A673 (cell line): ENCODE results near the gene TRIM61. TPM values are rescaled to one million over a fixed set of nuclear protein-coding genes. Genes with fewer than 3 reads are reported as not detected.

Experiments used
- BruUV-seq: library from RNA; stranded (reverse); fragments of 400-500 nt; replicated peaks from 2 replicates; lab custom pipeline; 2021; lab: Mats Ljungman, UMichigan
- CTCF ChIA-PET: fragments of 300-600 bp; sonication (Branson Sonifier 250); formaldehyde crosslinking; loops from one replicate; lab custom pipeline; 2022; ENCODE audit warnings: antibody characterized with exemption; lab: Charles Lee
- POLR2A ChIA-PET: fragments of 300-600 bp; sonication (Branson Sonifier 250); formaldehyde crosslinking; loops from one replicate; lab custom pipeline; 2022; ENCODE audit warnings: antibody characterized with exemption; ENCODE audit not compliant: low non-redundant PET; lab: Charles Lee
- DNase-seq: peaks from one replicate; pipeline ENCODE4 v3.0.0-alpha.2; 2015; ENCODE audit warnings: low spot score
- H3K27ac ChIP-seq: fragments of 200-600 bp; sonication (generic); 2 replicates; pipeline ENCODE4 v1.5.1; 2016; ENCODE audit warnings: mixed run types, low read depth, mild to moderate bottlenecking, mixed read lengths, antibody characterized with exemption, low read length; ENCODE audit not compliant: poor library complexity, severe bottlenecking
- H3K27me3 ChIP-seq: fragments of 200-600 bp; sonication (generic); replicated peaks from 2 replicates; pipeline ENCODE4 v1.6.1; 2017; ENCODE audit warnings: mixed run types, low read depth, mild to moderate bottlenecking, mixed read lengths, antibody characterized with exemption, low read length; ENCODE audit not compliant: insufficient read depth, poor library complexity
- H3K36me3 ChIP-seq: fragments of 200-600 bp; sonication (generic); 2 replicates; pipeline ENCODE4 v1.6.1; 2016; ENCODE audit warnings: mixed run types, mild to moderate bottlenecking, mixed read lengths, antibody characterized with exemption, low read length; ENCODE audit not compliant: insufficient read depth, poor library complexity, severe bottlenecking
- H3K4me1 ChIP-seq: fragments of 200-600 bp; sonication (generic); 2 replicates; pipeline ENCODE4 v1.6.1; 2017; ENCODE audit warnings: mixed run types, mild to moderate bottlenecking, mixed read lengths, antibody characterized with exemption, low read length; ENCODE audit not compliant: insufficient read depth, poor library complexity, severe bottlenecking
- H3K4me3 ChIP-seq: fragments of 200-600 bp; sonication (generic); 2 replicates; pipeline ENCODE4 v1.5.1; 2016; ENCODE audit warnings: low read depth, mixed run types, mild to moderate bottlenecking, mixed read lengths, low read length; ENCODE audit not compliant: poor library complexity, severe bottlenecking
- H3K9me3 ChIP-seq: fragments of 200-600 bp; sonication (generic); 2 replicates; pipeline ENCODE4 v1.6.1; 2016; ENCODE audit warnings: mixed run types, low read depth, mild to moderate bottlenecking, mixed read lengths, antibody characterized with exemption, low read length; ENCODE audit not compliant: poor library complexity, severe bottlenecking
- EZH2 ChIP-seq: fragments of 200-600 bp; sonication (generic); IDR thresholded peaks from 2 replicates; pipeline ENCODE4 v1.6.1; 2017; ENCODE audit warnings: borderline replicate concordance, low read depth, mild to moderate bottlenecking, mixed read lengths, antibody characterized with exemption, low read length; ENCODE audit not compliant: poor library complexity, severe bottlenecking
- intact Hi-C: fragments of 100-400 bp; cut with micrococcal nuclease; formaldehyde crosslinking; loops from one replicate; pipeline ENCODE4 v1.10.0; 2022; ENCODE audit not compliant: unreplicated experiment
- total RNA-seq: library from RNA; stranded (reverse); gene quantifications from 2 replicates; pipeline ENCODE4 v1.2.3, GENCODE V29; 2021
- TF ChIP-seq, protein P1 (sequence below): fragments of 300-800, 200-600 bp; sonication (generic); conservative IDR thresholded peaks from 2 replicates; pipeline ENCODE4 v1.5.1; 2017; ENCODE audit warnings: low read depth, mild to moderate bottlenecking, antibody characterized with exemption, low read length, moderate library complexity, mixed read lengths

Gene TRIM61
- total RNA-seq, 1 experiment from 2014 or later: 4.1 TPM

DNA sequence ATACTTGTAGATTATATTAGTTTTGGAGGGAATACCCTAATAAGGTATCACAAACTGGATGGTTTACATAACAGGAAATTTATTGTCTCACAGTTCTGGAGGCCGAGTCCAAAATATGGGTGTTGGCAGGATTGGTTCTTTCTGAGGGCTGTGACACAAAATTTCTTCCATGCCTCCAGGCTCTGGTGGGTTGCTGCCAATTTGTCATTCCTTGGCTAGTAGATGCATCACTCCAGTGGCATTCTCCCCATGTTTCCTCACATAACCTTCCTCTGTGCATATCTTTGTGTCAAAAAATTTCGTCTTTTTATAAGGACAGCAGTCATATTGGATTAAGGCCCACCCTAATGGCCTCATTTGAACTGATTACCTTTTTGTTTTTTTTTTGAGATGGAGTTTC, 51.2 kb downstream of the TRIM61 start:
- H3K27ac ChIP-seq: no peak overlapping the region
- intact Hi-C loops: no loop called here
- H3K4me1 ChIP-seq: no peaks in the 10 kb centered on the region
- ChIA-PET POLR2A (no interaction called here), CTCF (no interaction called here)
- TF ChIP-seq EZH2: no peak
- TF ChIP-seq, protein P1, sequence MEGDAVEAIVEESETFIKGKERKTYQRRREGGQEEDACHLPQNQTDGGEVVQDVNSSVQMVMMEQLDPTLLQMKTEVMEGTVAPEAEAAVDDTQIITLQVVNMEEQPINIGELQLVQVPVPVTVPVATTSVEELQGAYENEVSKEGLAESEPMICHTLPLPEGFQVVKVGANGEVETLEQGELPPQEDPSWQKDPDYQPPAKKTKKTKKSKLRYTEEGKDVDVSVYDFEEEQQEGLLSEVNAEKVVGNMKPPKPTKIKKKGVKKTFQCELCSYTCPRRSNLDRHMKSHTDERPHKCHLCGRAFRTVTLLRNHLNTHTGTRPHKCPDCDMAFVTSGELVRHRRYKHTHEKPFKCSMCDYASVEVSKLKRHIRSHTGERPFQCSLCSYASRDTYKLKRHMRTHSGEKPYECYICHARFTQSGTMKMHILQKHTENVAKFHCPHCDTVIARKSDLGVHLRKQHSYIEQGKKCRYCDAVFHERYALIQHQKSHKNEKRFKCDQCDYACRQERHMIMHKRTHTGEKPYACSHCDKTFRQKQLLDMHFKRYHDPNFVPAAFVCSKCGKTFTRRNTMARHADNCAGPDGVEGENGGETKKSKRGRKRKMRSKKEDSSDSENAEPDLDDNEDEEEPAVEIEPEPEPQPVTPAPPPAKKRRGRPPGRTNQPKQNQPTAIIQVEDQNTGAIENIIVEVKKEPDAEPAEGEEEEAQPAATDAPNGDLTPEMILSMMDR: no peak
- H3K4me3 ChIP-seq: no peak overlapping the region
- BruUV-seq: no TSS peak
- no peak for DNase-seq
- H3K27me3 ChIP-seq: no peaks in the 10 kb centered on the region
- no peaks in the 10 kb centered on the region for H3K9me3 ChIP-seq
- H3K36me3 ChIP-seq: no peaks in the 10 kb centered on the region

DNA sequence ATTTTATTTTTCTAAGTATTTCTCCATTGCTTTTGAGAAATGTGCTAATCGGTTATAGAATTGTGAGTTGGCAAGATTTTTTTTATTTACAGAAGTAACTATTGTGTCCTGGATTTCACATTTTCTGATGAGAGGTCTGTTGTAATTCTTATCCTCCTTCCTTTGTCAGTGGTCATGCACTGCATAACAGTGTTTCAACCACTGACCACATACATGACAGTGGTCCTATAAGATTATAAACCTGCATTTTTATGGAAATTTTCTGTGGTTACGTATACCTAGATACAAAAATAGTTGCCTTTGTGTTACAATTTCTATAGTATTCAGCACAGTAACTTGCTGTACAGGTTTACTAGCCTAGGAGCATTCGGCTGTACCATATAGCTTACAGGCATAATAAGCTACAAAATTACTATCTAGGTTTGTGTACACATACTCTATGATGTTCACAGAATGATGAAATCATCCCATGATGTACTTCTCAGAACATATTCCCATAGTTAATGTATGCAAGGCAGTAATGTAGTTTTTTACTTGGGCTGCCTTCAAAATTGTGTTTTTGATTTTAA, 52.7 kb downstream of the TRIM61 start:
- DNase-seq: no peak
- TF ChIP-seq, protein P1: no peak
- TF ChIP-seq EZH2: no peak
- no peaks in the 10 kb centered on the region for H3K4me1 ChIP-seq
- BruUV-seq: no TSS peak
- intact Hi-C loops: no loop called here
- no peak overlapping the region for H3K4me3 ChIP-seq
- no peaks in the 10 kb centered on the region for H3K36me3 ChIP-seq
- no peak overlapping the region for H3K27ac ChIP-seq
- ChIA-PET POLR2A (no interaction called here), CTCF (no interaction called here)
- no peaks in the 10 kb centered on the region for H3K27me3 ChIP-seq
- no peaks in the 10 kb centered on the region for H3K9me3 ChIP-seq

DNA sequence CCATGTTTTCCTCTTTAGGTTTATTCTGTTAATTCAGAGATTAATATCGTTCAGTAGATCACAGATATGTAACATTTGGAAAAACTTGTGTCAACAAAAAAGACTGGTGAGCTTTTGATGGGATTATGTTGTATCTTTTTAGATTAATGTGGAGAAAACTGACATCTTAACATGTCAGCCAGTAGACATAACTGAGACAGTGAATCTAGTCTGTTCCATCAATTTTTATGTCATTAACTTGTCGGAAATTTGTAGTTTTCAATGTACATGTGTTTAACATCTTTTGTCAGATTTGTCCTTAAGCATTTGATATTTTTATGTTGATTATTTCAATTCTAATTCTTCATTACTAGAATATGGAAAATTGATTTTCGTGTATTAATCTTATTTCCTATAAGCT, 58.5 kb downstream of the TRIM61 start:
- no peaks in the 10 kb centered on the region for H3K9me3 ChIP-seq
- intact Hi-C loops: no loop called here
- TF ChIP-seq, protein P1: no peak
- no peak for TF ChIP-seq EZH2
- ChIA-PET CTCF (no interaction called here), POLR2A (no interaction called here)
- no peak overlapping the region for H3K4me3 ChIP-seq
- H3K27ac ChIP-seq: no peak overlapping the region
- no peaks in the 10 kb centered on the region for H3K4me1 ChIP-seq
- no peaks in the 10 kb centered on the region for H3K27me3 ChIP-seq
- no peak for DNase-seq
- H3K36me3 ChIP-seq: no peaks in the 10 kb centered on the region
- no TSS peak for BruUV-seq

Other genes with a start within 250 kb of the TRIM61 start
- gene SMIM31, start 223.5 kb downstream of the TRIM61 start, total RNA-seq: not detected in 2 replicates
- gene APELA, start 100.5 kb downstream of the TRIM61 start, total RNA-seq: 16.5 and 16.9 TPM in 2 replicates
- gene TRIM60, start 54.3 kb upstream of the TRIM61 start, total RNA-seq: not detected in 2 replicates
- not detected in 2 replicates for gene TRIM75, start 76.2 kb upstream of the TRIM61 start, total RNA-seq
- gene TMEM192, start 135.2 kb upstream of the TRIM61 start, total RNA-seq: 9.9 and 13.6 TPM in 2 replicates
- 22.5 and 23.7 TPM in 2 replicates for gene KLHL2, start 229.9 kb upstream of the TRIM61 start, total RNA-seq